Dermis blood vessel endothelial cell (primary cell): Measurements from ENCODE around the gene CASKIN2. TPM values are rescaled to one million over a fixed set of nuclear protein-coding genes. Genes with fewer than 3 reads are reported as not detected.
A peak's percentile ranks its signal among the peaks of the same experiment; 100 is the strongest.
"Not testable (repeated sequence)": the region's sequence is repeated elsewhere in the genome, so short reads cannot be mapped to it uniquely, and the experiment has no call there.

Experiments
- DNase-seq: peaks from one replicate; pipeline ENCODE4 v3.0.0; 2010
- total RNA-seq: library from RNA; depleted of rRNA; stranded (reverse); fragments of >200 nt; gene quantifications from 2 replicates; pipeline ENCODE4 v1.2.3, GENCODE V29; 2014

The CASKIN2 gene
- total RNA-seq, 1 donor from 2014 or later, result 12.1 TPM

GRCh38 chr17:75465039-75465438, 50.3 kb downstream of the CASKIN2 start:
- no peak for DNase-seq

DNA sequence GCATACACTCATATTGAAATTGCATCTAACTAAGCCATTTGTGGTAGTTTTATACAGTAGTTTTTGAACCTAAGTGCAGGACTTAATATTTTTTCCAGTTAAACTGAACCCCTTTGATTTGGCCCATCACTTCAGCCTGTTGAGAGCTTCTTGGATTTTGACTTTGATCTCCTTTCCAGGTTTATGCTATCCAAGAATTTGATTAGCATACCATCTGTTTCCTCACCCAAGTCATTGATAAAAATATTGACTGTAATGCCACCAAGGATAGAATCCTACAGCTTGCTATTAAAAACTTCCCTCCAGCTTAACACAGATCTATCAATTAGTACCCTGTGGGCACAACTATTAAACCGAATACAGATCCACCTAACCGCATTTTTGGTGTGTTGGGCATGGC, 51.7 kb downstream of the CASKIN2 start:
- DNase-seq, result no peak

DNA sequence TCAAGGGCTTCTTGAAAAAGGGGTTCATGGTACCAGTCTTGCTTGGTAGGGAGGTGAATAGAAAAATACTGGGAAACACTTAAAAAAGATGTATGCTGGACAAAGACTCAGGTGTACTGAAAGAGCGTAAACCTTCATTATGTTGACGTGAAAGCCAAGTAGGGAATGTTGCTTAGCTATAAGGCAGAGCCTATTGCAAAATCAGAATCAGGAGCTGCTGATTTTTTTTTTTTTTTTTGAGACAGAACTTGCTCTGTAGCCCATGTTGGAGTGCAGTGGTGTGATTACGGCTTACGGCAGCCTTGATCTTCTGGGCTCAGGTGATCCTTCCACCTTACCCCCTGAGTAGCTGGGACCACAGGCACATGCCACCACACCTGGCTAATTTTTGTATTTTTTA, 55.0 kb downstream of the CASKIN2 start:
- no peak for DNase-seq

DNA sequence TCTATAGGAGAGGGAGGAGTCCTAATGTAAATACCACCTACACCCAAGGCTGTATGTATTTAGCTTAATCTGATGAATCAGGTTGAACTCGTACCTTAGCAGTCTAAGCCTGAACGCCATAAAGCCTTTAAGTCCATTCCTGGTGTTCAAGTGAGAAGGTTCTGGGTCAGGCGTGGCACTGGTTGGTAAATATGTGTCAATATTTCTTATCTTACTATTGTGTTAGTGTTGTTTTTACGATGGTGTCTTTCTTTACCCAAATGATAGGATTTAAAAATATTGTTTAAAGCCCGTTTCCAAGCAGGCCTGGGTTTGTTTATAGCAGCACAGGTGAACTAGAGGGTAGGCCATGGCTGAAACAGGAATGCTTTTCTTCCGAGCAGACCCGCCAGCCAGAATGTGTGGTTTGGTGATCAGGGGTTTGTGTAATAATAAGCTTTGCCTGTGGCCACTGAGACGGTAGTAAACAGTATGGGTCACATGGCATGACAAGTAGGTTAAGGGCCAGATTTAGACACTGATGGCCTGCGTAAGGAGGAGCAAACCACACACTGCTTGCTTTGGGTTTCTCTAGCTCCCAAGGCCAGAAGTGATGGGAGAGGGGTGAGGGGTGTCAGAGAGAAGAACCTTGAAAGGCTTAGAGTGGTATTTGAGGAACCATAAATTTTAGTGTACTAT, 55.6 kb downstream of the CASKIN2 start:
- DNase-seq, result no peak

DNA sequence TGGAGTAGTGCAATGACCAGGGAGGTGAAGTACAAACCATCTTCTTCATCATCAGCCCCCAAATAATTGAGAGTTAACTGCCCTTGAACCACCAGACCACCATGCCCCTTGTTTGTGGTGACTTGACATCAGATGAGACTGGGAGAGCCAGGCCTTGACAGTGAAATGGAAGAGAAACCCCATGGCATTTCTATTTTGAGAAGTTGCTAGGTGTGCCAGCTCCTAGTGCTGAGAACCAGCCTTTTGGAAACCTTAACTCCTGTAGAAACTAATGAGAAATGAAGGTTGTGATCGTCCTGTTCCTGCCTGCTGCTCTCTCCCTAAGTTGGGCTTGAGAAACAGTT, 56.1 kb downstream of the CASKIN2 start:
- DNase-seq, result no peak

- DNase-seq, result peak; percentile 64
Observed at GRCh38 chr17:75457047-75457654, 58.2 kb downstream of the CASKIN2 start.

DNA sequence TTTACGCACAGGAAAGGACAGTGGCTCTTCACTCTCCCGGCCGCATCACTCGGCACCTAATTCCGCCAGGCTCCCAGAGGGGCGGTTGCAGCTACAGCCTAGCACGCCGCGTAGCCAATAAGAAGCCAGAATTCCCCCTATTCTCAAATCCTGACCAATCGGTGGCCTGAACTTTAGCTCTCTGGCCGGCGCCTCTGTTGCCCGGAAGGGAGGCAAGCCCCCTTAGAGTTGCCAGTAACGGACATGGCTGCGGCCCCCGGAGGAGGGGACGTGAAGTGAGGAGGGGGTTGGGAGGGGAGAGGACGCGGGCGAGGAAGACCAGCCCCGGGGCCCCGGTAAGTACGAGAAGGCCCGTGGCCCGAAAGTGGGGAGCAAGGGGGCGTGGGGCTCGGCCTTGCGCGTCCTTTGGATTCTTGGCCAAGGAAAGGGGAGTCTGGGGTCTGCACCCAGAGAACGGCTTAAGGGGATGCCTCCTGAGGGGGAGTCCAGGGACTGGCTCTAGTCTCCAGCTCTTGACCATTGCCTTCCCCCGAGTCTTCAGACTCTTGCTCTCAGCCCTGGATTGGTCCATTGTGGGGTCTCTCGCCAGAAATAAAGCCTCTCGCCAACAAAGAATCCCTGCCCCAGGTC, 58.8 kb downstream of the CASKIN2 start, which contains the start of gene TMEM94:
TSS of gene TMEM94 (plus strand) at position 219 of the 630 bp plus-strand sequence. CDS start 15,271 bp downstream, outside the sequence.
- peak; percentile 98 for DNase-seq

DNA sequence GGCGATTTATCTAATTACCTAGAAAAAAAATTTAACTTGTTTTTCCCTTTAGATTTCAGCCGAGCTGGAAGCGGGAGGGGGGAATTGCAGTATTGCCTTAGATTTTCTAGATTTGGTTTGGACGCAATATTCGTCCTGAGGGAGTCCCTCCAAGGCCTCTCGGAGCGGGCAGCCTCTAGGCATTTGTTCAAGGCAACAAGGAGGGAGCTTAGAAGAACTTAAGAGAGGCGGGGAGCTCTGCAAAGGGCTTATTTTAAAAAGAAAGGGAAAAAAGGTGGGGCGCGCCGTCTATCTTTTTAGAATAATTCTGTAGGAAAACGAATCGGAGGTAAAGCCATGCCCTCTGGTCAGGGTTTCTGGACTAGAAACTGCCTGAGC, 59.3 kb downstream of the CASKIN2 start:
- no peak for DNase-seq

DNA sequence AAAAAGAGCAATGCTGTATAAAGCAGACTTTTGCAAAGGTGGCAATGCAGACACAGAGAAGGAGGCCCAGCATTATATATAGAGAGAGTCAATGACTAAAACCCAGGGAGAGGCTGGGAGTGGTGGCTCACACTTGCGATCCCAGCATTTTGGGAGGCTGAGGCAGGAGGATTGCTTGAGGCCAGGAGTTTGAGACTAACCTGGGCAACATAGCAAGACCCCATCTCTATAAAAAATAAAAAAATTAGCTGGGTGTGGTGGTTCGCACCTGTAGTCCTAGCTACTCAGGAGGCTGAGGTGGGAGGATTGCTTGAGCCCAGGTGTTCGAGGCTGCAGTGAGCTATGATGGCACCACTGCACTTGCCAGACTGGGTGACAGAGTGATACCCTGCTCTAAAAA, 60.7 kb downstream of the CASKIN2 start:
- not testable (repeated sequence) for DNase-seq

DNA sequence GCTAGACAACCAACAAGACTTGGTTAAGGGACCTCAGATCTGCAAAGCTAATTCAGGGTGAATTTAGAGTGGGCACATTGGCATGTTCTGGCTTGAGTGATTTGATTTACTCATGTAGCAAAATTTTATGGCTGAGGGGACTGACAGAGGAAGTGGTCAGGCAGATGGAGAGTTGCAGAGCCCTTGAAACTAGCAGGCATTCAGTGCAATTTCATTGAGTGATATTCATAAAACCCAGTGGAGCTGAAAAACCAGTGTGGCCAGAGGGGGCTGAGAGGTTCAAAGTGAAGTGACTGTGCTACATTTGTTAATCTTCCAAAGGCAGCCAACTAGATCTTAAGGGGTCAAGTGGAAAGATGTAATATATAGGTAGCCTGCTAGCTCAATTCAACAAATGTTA, 61.1 kb downstream of the CASKIN2 start:
- no peak for DNase-seq

DNA sequence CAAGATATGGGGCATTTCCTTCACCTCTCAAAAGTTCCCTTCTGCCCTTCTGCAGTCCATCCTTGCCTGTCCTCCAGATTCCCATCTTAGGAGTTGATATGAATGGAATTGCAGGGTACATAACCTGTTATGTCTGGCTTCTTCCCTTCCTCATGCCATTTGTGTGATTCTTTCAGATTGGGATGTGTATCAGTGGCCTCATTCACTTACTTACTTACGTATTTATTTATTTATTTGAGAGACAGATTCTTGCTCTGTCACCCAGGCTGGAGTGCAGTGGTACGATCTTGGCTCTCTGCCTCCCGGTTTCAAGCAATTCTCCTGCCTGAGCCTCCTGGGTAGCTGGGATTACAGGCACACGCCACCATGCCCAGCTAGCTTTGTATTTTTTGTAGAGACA, 65.1 kb downstream of the CASKIN2 start:
- no peak for DNase-seq

Other genes starting within 250 kb of the CASKIN2 start
- gene MIF4GD, start 244.3 kb downstream of the CASKIN2 start, total RNA-seq, result 10.6 and 12.8 TPM in 2 replicates
- 10.3 and 13.1 TPM in 2 replicates for gene SLC25A19, start 226.1 kb downstream of the CASKIN2 start, total RNA-seq
- 91.2 and 124 TPM in 2 replicates for gene GRB2, start 109.9 kb downstream of the CASKIN2 start, total RNA-seq
- 50.4 and 70.6 TPM in 2 replicates for gene TMEM94, start 58.9 kb downstream of the CASKIN2 start, total RNA-seq
- gene TSEN54, start 991 bp upstream of the CASKIN2 start, total RNA-seq, result 14.5 and 16.8 TPM in 2 replicates
- 14.8 and 21.9 TPM in 2 replicates for gene LLGL2, start 10.2 kb upstream of the CASKIN2 start, total RNA-seq
- gene MYO15B, start 72.3 kb upstream of the CASKIN2 start, total RNA-seq, result 7.5 and 28.4 TPM in 2 replicates
- gene SMIM5, start 117.9 kb upstream of the CASKIN2 start, total RNA-seq, result 0.09 TPM in 1 of 2 replicates, not detected in the other
- 14.6 and 16.2 TPM in 2 replicates for gene RECQL5, start 151.6 kb upstream of the CASKIN2 start, total RNA-seq
- gene SAP30BP, start 151.8 kb upstream of the CASKIN2 start, total RNA-seq, result 68.2 and 84.7 TPM in 2 replicates
- 34.4 and 125 TPM in 2 replicates for gene ITGB4, start 205.9 kb upstream of the CASKIN2 start, total RNA-seq
- gene GALK1, start 249.7 kb upstream of the CASKIN2 start, total RNA-seq, result 66.0 and 66.5 TPM in 2 replicates